Hepatocyte (in vitro differentiated cells): ENCODE data around the gene ARHGAP10.

Experiments
- EZH2 ChIP-seq: fragments of 200-600 bp; sonication (generic); IDR thresholded peaks from 2 replicates; pipeline ENCODE4 v1.6.1; 2016; ENCODE audit warnings: antibody characterized with exemption, mild to moderate bottlenecking, borderline replicate concordance
- EZH2phosphoT487 ChIP-seq: fragments of 200-600 bp; sonication (generic); IDR thresholded peaks from one replicate; pipeline ENCODE4 v1.6.1; 2018; ENCODE audit warnings: antibody characterized with exemption, mild to moderate bottlenecking, low read depth, moderate library complexity; ENCODE audit not compliant: unreplicated experiment, severe bottlenecking
- TF ChIP-seq, protein P1 (sequence below): fragments of 200-600 bp; sonication (generic); IDR thresholded peaks from 2 replicates; pipeline ENCODE4 v1.5.1; 2016; ENCODE audit warnings: antibody characterized with exemption, mild to moderate bottlenecking; ENCODE audit not compliant: poor library complexity

- TF ChIP-seq, protein P1, sequence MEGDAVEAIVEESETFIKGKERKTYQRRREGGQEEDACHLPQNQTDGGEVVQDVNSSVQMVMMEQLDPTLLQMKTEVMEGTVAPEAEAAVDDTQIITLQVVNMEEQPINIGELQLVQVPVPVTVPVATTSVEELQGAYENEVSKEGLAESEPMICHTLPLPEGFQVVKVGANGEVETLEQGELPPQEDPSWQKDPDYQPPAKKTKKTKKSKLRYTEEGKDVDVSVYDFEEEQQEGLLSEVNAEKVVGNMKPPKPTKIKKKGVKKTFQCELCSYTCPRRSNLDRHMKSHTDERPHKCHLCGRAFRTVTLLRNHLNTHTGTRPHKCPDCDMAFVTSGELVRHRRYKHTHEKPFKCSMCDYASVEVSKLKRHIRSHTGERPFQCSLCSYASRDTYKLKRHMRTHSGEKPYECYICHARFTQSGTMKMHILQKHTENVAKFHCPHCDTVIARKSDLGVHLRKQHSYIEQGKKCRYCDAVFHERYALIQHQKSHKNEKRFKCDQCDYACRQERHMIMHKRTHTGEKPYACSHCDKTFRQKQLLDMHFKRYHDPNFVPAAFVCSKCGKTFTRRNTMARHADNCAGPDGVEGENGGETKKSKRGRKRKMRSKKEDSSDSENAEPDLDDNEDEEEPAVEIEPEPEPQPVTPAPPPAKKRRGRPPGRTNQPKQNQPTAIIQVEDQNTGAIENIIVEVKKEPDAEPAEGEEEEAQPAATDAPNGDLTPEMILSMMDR, result no peak
- TF ChIP-seq EZH2 (no peak), EZH2phosphoT487 (no peak)
These were observed 38.9 kb downstream of the ARHGAP10 start for GRCh38 chr4:147770831-147771230.
